Transverse colon (tissue), 4 donors: ENCODE measurements around the gene RAD54L. TPM values are rescaled to one million over a fixed set of nuclear protein-coding genes. Genes with fewer than 3 reads are reported as not detected.

Experiments
- DNase-seq: peaks from one replicate; pipeline ENCODE4 v3.0.0-alpha.2; 2019
- H3K27ac ChIP-seq, 4 donors: fragments of 200-600 bp; sonication (generic); 2 replicates each; pipeline ENCODE4 v1.5.1; 2016 to 2018; ENCODE audit warnings: inconsistent platforms in 4 of 4
- H3K27me3 ChIP-seq: fragments of 200-600 bp; sonication (generic); 2 replicates; pipeline ENCODE4 v1.5.1; 2017; ENCODE audit warnings: inconsistent platforms
- H3K36me3 ChIP-seq, 4 donors: fragments of 200-600 bp; sonication (generic); 2 replicates each; pipeline ENCODE4 v1.5.1; 2017 to 2019; ENCODE audit warnings: inconsistent platforms in 4 of 4
- H3K4me1 ChIP-seq, 4 donors: fragments of 200-600 bp; sonication (generic); 2 replicates each; pipeline ENCODE4 v1.5.1; 2017 to 2020; ENCODE audit warnings: inconsistent platforms in 4 of 4
- H3K4me3 ChIP-seq, 4 donors: fragments of 200-600 bp; sonication (generic); 1 replicate in 1 of 4; 2 replicates in 3 of 4; pipeline versions ENCODE4 v1.5.1 to v1.6.1; 2017 to 2019; ENCODE audit warnings: inconsistent platforms in 4 of 4
- H3K9me3 ChIP-seq, 2 donors: fragments of 200-600 bp; sonication (generic); 2 replicates each; pipeline ENCODE4 v1.5.1; 2017 to 2019; ENCODE audit warnings: inconsistent platforms in 2 of 2
- EP300 ChIP-seq: sonication (generic); formaldehyde crosslinking; IDR thresholded peaks from one replicate; pipeline ENCODE4 v1.6.1; 2017; ENCODE audit warnings: antibody characterized with exemption, low read depth
- POLR2A ChIP-seq: fragments of 450-650 bp; IDR thresholded peaks from one replicate; pipeline ENCODE4 v1.6.1; 2016; ENCODE audit warnings: antibody characterized with exemption, mild to moderate bottlenecking, moderate library complexity
- POLR2AphosphoS5 ChIP-seq, 3 donors: sonication (generic); formaldehyde crosslinking; IDR thresholded peaks; one replicate each; pipeline ENCODE4 v1.6.1; 2016; ENCODE audit warnings: antibody characterized with exemption in 3 of 3
- WGBS, 2 donors: methylation state at CpG; one replicate each; pipeline ENCODE4 v1.1.5; 2018; ENCODE audit warnings: low coverage in 1 of 2; 5-methylcytosine and 5-hydroxymethylcytosine counted together
- in situ Hi-C, 4 donors: fragments of 200-750 bp; cut with MboI; loops; one replicate each; pipeline versions ENCODE4 v1.15.0 to v1.15.1; 2017; ENCODE audit warnings: low sequenced_read_pairs in 3 of 4, low pct_ligation_motif_present in 1 of 4, low pct_unique_long_range_greater_than_20kb in 1 of 4
- intact Hi-C: fragments of 100-400 bp; cut with DNase I; formaldehyde crosslinking; loops from one replicate; pipeline ENCODE4 v1.15.1; 2023; ENCODE audit warnings: low total_unique reads
- total RNA-seq, 4 donors: library from RNA; depleted of rRNA; stranded (reverse); fragments of >200 nt; gene quantifications; one replicate each; pipeline ENCODE4 v1.1.0, GENCODE V29; 2016
- TF ChIP-seq, protein P1 (sequence below), 5 experiments: fragments of 200-600 bp in 3 of 5; fragments of 450-650 bp in 2 of 5; sonication (generic) in 3 of 5; IDR thresholded peaks; 1 replicate in 2 of 5; 2 replicates in 3 of 5; pipeline ENCODE4 v1.5.1; 2016 to 2017; ENCODE audit warnings: antibody characterized with exemption in 5 of 5, inconsistent platforms in 3 of 5, mild to moderate bottlenecking in 2 of 5, moderate library complexity in 1 of 5

The RAD54L gene
- total RNA-seq, 4 donors from 2014 or later: 1.3 to 69.9 (median 3.6) TPM

DNA sequence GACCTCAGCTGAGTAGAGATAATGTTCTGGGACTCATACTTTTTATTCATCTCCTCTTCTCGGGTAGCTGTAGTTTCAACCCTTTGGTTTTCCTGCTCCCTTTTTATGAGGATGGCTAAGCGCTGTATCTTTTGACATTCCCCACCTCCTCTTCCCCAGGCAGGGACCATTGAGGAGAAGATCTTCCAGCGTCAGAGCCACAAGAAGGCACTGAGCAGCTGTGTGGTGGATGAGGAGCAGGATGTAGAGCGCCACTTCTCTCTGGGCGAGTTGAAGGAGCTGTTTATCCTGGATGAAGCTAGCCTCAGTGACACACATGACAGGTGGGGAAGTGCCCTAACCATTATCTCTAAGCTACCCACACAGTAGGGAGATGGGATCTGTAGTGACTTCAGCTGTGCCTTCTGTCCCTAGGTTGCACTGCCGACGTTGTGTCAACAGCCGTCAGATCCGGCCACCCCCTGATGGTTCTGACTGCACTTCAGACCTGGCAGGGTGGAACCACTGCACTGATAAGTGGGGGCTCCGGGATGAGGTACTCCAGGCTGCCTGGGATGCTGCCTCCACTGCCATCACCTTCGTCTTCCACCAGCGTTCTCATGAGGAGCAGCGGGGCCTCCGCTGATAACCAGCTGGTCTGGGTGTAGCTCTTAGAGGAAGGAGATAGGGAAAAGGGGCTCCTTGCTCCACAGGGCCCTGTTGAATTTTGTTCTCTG, 30.3 kb downstream of the RAD54L start:
- Histone ChIP-seq H3K9me3 (no peaks in the 10 kb centered on the region), H3K27ac (no peak overlapping the region), H3K36me3 (peaks cover 0 to 15% (median 4%) of the 10 kb centered on the region in 4 donors), H3K27me3 (no peaks in the 10 kb centered on the region), H3K4me1 (no peaks in the 10 kb centered on the region), H3K4me3 (no peak overlapping the region)
- in situ Hi-C loops: no loop called here
- intact Hi-C loops: no loop called here
- DNase-seq: no peak
- no peak for TF ChIP-seq POLR2A
- no peak for TF ChIP-seq POLR2AphosphoS5 (IDR thresholded peaks at IDR 0.05)
- TF ChIP-seq, protein P1, sequence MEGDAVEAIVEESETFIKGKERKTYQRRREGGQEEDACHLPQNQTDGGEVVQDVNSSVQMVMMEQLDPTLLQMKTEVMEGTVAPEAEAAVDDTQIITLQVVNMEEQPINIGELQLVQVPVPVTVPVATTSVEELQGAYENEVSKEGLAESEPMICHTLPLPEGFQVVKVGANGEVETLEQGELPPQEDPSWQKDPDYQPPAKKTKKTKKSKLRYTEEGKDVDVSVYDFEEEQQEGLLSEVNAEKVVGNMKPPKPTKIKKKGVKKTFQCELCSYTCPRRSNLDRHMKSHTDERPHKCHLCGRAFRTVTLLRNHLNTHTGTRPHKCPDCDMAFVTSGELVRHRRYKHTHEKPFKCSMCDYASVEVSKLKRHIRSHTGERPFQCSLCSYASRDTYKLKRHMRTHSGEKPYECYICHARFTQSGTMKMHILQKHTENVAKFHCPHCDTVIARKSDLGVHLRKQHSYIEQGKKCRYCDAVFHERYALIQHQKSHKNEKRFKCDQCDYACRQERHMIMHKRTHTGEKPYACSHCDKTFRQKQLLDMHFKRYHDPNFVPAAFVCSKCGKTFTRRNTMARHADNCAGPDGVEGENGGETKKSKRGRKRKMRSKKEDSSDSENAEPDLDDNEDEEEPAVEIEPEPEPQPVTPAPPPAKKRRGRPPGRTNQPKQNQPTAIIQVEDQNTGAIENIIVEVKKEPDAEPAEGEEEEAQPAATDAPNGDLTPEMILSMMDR (IDR thresholded peaks at IDR 0.05): no peak
- no peak for TF ChIP-seq EP300
- WGBS, 2 donors: 92% methylated on average over 14 of the region's 14 CpGs; no CpG with 5 or more reads in 1 of the 2 donors

DNA sequence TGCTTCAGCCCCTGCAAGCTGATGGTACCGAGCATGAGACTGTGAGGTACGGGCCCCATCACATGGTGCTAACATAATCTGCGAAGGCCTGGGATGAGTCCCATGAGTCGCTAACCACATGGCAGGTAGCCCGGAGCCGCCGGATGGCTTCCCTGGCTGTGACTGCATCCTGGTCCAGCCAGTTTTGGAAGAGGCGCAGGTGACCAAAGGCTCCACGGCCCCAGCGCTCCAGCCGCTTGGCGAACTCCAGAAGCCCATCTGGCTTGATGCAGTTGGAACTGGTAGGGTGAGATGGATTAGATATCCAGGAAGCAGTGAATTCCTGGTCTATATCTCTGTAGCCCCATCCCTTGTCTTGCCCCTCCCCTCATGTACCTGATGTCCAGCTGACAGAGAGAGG, 31.2 kb downstream of the RAD54L start:
- TF ChIP-seq POLR2AphosphoS5 (IDR thresholded peaks at IDR 0.05) (no peak), EP300 (no peak), POLR2A (no peak)
- intact Hi-C loops: no loop called here
- DNase-seq: no peak
- Histone ChIP-seq H3K27me3 (no peaks in the 10 kb centered on the region), H3K27ac (no peak overlapping the region), H3K9me3 (no peaks in the 10 kb centered on the region), H3K36me3 (peaks cover 0 to 15% (median 4%) of the 10 kb centered on the region in 4 donors), H3K4me3 (no peak overlapping the region), H3K4me1 (no peaks in the 10 kb centered on the region)
- 95 to 100% methylated on average over 3 to 12 of the region's 12 CpGs for WGBS, 2 donors
- in situ Hi-C loops: no loop called here

DNA sequence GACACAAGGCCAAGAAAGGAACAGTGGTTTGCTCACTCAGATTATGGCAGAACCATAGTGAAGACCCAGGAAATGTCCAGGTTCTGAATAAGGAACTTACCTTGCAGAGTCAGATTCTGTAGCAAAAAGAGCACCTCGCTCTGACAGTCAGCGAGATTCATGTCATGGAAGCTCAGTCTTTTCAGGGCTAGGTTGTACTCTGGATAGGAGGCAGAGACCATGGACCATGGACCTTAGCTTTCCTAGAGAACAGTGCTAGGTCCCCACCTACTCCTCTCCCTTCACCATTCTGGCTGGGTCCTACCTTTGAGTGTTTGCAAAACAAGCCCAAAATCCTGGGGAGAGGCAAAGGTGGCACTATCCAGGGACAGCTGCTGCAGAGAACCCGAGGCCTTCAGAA, 32.5 kb downstream of the RAD54L start:
- in situ Hi-C loops: no loop called here
- H3K4me1 ChIP-seq: no peaks in the 10 kb centered on the region
- intact Hi-C loops: no loop called here
- H3K4me3 ChIP-seq: no peak overlapping the region
- H3K36me3 ChIP-seq: peaks cover 0 to 15% (median 6%) of the 10 kb centered on the region in 4 donors
- H3K27ac ChIP-seq: no peak overlapping the region
- 87% methylated on average over 3 of the region's 3 CpGs; no CpG with 5 or more reads in 1 of the 2 donors for WGBS, 2 donors
- TF ChIP-seq POLR2A (no peak), EP300 (no peak), POLR2AphosphoS5 (IDR thresholded peaks at IDR 0.05) (no peak)
- TF ChIP-seq, protein P1 (IDR thresholded peaks at IDR 0.05): no peak
- H3K27me3 ChIP-seq: no peaks in the 10 kb centered on the region
- H3K9me3 ChIP-seq: no peaks in the 10 kb centered on the region
- DNase-seq: no peak

DNA sequence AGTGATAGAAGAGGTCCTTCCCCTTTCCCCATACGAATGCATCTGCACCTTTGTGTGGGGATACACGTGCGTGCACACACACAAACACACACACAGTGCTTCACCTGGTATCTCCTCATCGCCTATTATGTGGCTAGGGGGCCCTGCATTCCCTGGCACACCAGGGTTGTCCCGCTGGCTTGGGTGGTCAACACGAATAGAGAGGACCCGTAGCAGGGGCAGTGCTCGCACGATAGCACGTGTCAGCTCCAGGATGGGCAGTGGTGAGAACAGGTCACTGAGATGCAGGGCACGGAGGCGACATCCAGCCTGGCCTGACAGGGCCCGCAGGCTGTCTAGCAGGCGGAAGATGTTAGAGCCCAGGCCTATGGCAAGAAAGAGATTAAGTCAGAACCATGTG, 33.5 kb downstream of the RAD54L start:
- WGBS, 2 donors: 92 to 96% methylated on average over 4 to 14 of the region's 14 CpGs
- Histone ChIP-seq H3K9me3 (no peaks in the 10 kb centered on the region), H3K27me3 (no peaks in the 10 kb centered on the region), H3K36me3 (peaks cover 0 to 21% (median 9%) of the 10 kb centered on the region in 4 donors), H3K4me1 (no peaks in the 10 kb centered on the region), H3K4me3 (no peak overlapping the region), H3K27ac (no peak overlapping the region)
- intact Hi-C loops: no loop called here
- TF ChIP-seq EP300 (no peak), POLR2A (no peak), POLR2AphosphoS5 (IDR thresholded peaks at IDR 0.05) (no peak)
- TF ChIP-seq, protein P1 (IDR thresholded peaks at IDR 0.05): no peak
- in situ Hi-C loops: no loop called here
- no peak for DNase-seq

DNA sequence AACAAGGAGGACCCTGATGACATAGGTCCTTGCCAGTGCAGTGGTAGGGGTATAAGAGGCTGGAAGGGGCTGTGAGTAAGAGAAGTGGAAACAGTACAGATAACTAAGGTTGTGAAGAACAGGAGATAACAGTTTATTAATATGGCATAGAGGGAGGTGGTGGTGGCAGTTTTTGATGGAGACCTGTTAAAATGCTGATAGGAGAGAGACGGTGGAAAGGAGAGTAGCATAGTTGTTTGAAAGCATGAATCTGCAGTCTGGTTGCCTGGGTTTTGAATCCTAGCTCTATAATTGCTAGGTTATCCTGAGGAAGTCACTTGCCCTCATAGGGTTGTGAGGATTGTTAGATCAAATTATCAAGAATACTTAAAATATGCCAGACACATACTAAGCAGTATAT, 36.5 kb downstream of the RAD54L start:
- WGBS, 2 donors: 94 to 95% methylated on average over 1 of the region's 1 CpG
- H3K27me3 ChIP-seq: no peaks in the 10 kb centered on the region
- in situ Hi-C loops (no loop called here), intact Hi-C loops (no loop called here)
- no peaks in the 10 kb centered on the region for H3K9me3 ChIP-seq
- DNase-seq: no peak
- no peak for TF ChIP-seq POLR2A
- no peak for TF ChIP-seq POLR2AphosphoS5 (IDR thresholded peaks at IDR 0.05)
- TF ChIP-seq, protein P1 (IDR thresholded peaks at IDR 0.05): no peak
- TF ChIP-seq EP300: no peak
- no peak overlapping the region for H3K4me3 ChIP-seq
- no peak overlapping the region for H3K27ac ChIP-seq
- H3K36me3 ChIP-seq: peaks cover 0 to 23% (median 5%) of the 10 kb centered on the region in 4 donors
- no peaks in the 10 kb centered on the region for H3K4me1 ChIP-seq
